DOHH2 (cell line): Measurements from ENCODE around the gene ABI3BP.

Experiments used
- H3F3A ChIP-seq: fragments of 200-600 bp; sonication (generic), shearing (Covaris generic); 2 replicates; pipeline ENCODE4 v1.6.0; 2016; ENCODE audit warnings: antibody characterized with exemption, mild to moderate bottlenecking; ENCODE audit not compliant: control insufficient read depth, insufficient read depth
- H3K27ac ChIP-seq: fragments of 200-600 bp; sonication (generic); 2 replicates; pipeline ENCODE4 v1.5.1; 2014; ENCODE audit warnings: low read depth, mild to moderate bottlenecking, low read length, moderate library complexity
- H3K27me3 ChIP-seq: fragments of 200-600 bp; sonication (generic); 2 replicates; pipeline ENCODE4 v1.6.1; 2014; ENCODE audit warnings: mild to moderate bottlenecking, low read length, mixed read lengths; ENCODE audit not compliant: control insufficient read depth
- H3K36me3 ChIP-seq: fragments of 200-600 bp; sonication (generic); 2 replicates; pipeline ENCODE4 v1.6.1; 2014; ENCODE audit warnings: mild to moderate bottlenecking, low read length, moderate library complexity, mixed read lengths; ENCODE audit not compliant: control insufficient read depth
- H3K4me1 ChIP-seq: fragments of 200-600 bp; sonication (generic); 2 replicates; pipeline ENCODE4 v1.6.1; 2014; ENCODE audit warnings: mild to moderate bottlenecking, low read length, mixed read lengths; ENCODE audit not compliant: control insufficient read depth
- H3K4me2 ChIP-seq: fragments of 200-600 bp; sonication (generic); 2 replicates; pipeline ENCODE4 v1.6.0; 2014; ENCODE audit warnings: mild to moderate bottlenecking, low read length, moderate library complexity
- H3K4me3 ChIP-seq: fragments of 200-600 bp; sonication (generic); 2 replicates; pipeline ENCODE4 v1.5.1; 2014; ENCODE audit warnings: mild to moderate bottlenecking, low read length, mixed read lengths
- H3K79me2 ChIP-seq: fragments of 200-600 bp; sonication (generic); 2 replicates; pipeline ENCODE4 v1.6.1; 2014; ENCODE audit warnings: mild to moderate bottlenecking, low read length, mixed read lengths; ENCODE audit not compliant: control insufficient read depth
- H3K9me2 ChIP-seq: fragments of 200-600 bp; sonication (generic); replicated peaks from 2 replicates; pipeline ENCODE4 v1.6.1; 2014; ENCODE audit warnings: mild to moderate bottlenecking, low read length, mixed read lengths; ENCODE audit not compliant: control insufficient read depth
- H3K9me3 ChIP-seq: fragments of 200-600 bp; sonication (generic); 2 replicates; pipeline ENCODE4 v1.6.1; 2014; ENCODE audit warnings: antibody characterized with exemption, low read length, mixed read lengths; ENCODE audit not compliant: control insufficient read depth, insufficient read depth
- H4K20me1 ChIP-seq: fragments of 200-600 bp; sonication (generic); 2 replicates; pipeline ENCODE4 v1.6.0; 2014; ENCODE audit warnings: low read depth, mild to moderate bottlenecking, antibody characterized with exemption, low read length, moderate library complexity; ENCODE audit not compliant: control insufficient read depth, insufficient read depth
- CTCF ChIP-seq: fragments of 200-600 bp; sonication (generic); IDR thresholded peaks from one replicate; pipeline ENCODE4 v1.5.1; 2014; ENCODE audit warnings: antibody characterized with exemption, mild to moderate bottlenecking, low read depth, low read length; ENCODE audit not compliant: poor library complexity, severe bottlenecking
- EZH2phosphoT487 ChIP-seq: fragments of 200-600 bp; sonication (generic); IDR thresholded peaks from 2 replicates; pipeline ENCODE4 v1.6.1; 2017; ENCODE audit warnings: borderline replicate concordance, mild to moderate bottlenecking, antibody characterized with exemption, low read length, moderate library complexity, mixed read lengths

The ABI3BP gene

DNA sequence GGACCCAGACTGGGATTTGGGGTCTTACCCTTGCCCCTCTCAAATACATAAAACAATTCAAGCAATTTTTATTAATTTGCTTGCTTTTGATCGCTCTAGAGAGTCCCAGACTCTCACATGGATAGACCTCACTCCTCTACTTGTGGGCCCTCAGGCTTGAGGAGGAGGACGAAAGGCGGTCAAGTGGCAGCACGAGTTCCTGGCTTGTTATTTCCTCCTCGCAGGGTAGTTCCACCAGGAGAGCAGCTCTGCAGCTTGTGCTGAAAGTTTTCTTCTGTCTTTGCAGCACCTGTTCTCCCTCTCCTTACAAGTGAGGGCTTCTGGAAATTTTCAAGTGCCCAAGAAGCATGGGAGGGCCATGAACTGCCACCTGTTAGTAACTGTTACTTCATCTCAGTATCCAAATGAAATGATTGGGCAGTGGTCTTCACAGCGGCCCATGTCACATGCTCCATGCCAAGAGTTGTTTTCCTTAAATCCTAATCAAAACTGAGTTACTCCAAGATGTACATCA is 22.7 kb downstream of the ABI3BP start:
- Histone ChIP-seq H3F3A (no peaks in the 10 kb centered on the region), H3K9me2 (no peaks in the 10 kb centered on the region), H3K4me1 (no peaks in the 10 kb centered on the region), H3K27me3 (no peaks in the 10 kb centered on the region), H3K4me3 (no peak overlapping the region), H4K20me1 (no peaks in the 10 kb centered on the region), H3K27ac (no peak overlapping the region), H3K9me3 (no peaks in the 10 kb centered on the region), H3K36me3 (no peaks in the 10 kb centered on the region), H3K79me2 (no peaks in the 10 kb centered on the region), H3K4me2 (no peak overlapping the region)
- TF ChIP-seq CTCF (no peak), EZH2phosphoT487 (no peak)

GRCh38 chr3:100968932-100969906 is 24.0 kb downstream of the ABI3BP start:
- no peak for TF ChIP-seq CTCF
- TF ChIP-seq EZH2phosphoT487: no peak
- no peak overlapping the region for H3K27ac ChIP-seq
- H3F3A ChIP-seq: no peaks in the 10 kb centered on the region
- H3K4me1 ChIP-seq: no peaks in the 10 kb centered on the region
- H3K4me2 ChIP-seq: no peak overlapping the region
- no peaks in the 10 kb centered on the region for H3K36me3 ChIP-seq
- H3K9me2 ChIP-seq: no peaks in the 10 kb centered on the region
- H3K27me3 ChIP-seq: no peaks in the 10 kb centered on the region
- H3K4me3 ChIP-seq: no peak overlapping the region
- no peaks in the 10 kb centered on the region for H4K20me1 ChIP-seq
- H3K79me2 ChIP-seq: no peaks in the 10 kb centered on the region
- H3K9me3 ChIP-seq: no peaks in the 10 kb centered on the region

GRCh38 chr3:100966807-100967206 is 26.4 kb downstream of the ABI3BP start:
- H3K79me2 ChIP-seq: no peaks in the 10 kb centered on the region
- H3K9me3 ChIP-seq: no peaks in the 10 kb centered on the region
- H3K4me2 ChIP-seq: no peak overlapping the region
- H3K4me1 ChIP-seq: no peaks in the 10 kb centered on the region
- no peaks in the 10 kb centered on the region for H4K20me1 ChIP-seq
- TF ChIP-seq CTCF (no peak), EZH2phosphoT487 (no peak)
- no peaks in the 10 kb centered on the region for H3F3A ChIP-seq
- H3K27ac ChIP-seq: no peak overlapping the region
- H3K27me3 ChIP-seq: no peaks in the 10 kb centered on the region
- H3K4me3 ChIP-seq: no peak overlapping the region
- no peaks in the 10 kb centered on the region for H3K9me2 ChIP-seq
- H3K36me3 ChIP-seq: no peaks in the 10 kb centered on the region
